Neural crest cell (in vitro differentiated cells): ENCODE data around the gene S100A8. TPM values are rescaled to one million over a fixed set of nuclear protein-coding genes. Genes with fewer than 3 reads are reported as not detected.

ENCODE experiments used
- DNase-seq: peaks from one replicate; pipeline ENCODE4 v3.0.0; 2021; ENCODE audit warnings: low read depth, mixed read lengths, low spot score
- H3K27ac Mint-ChIP-seq: one replicate; pipeline ENCODE4 v1.8.0; 2021; ENCODE audit warnings: mild to moderate bottlenecking, mixed read lengths; ENCODE audit not compliant: unreplicated experiment
- H3K27me3 Mint-ChIP-seq: 2 replicates; pipeline ENCODE4 v1.8.0; 2021; ENCODE audit warnings: low read depth, mild to moderate bottlenecking, mixed read lengths
- H3K36me3 Mint-ChIP-seq: 2 replicates; pipeline ENCODE4 v1.8.0; 2021; ENCODE audit warnings: low read depth, mild to moderate bottlenecking, mixed read lengths
- H3K4me1 Mint-ChIP-seq: 2 replicates; pipeline ENCODE4 v1.8.0; 2021; ENCODE audit warnings: mixed read lengths
- H3K4me3 Mint-ChIP-seq: one replicate; pipeline ENCODE4 v1.8.0; 2021; ENCODE audit warnings: mild to moderate bottlenecking, mixed read lengths
- H3K9me3 Mint-ChIP-seq: 2 replicates; pipeline ENCODE4 v1.8.0; 2021; ENCODE audit warnings: mixed read lengths
- CTCF ChIP-seq: fragments of 200-600 bp; sonication (generic); conservative IDR thresholded peaks from 2 replicates; pipeline ENCODE4 v1.5.0; 2021; ENCODE audit warnings: antibody characterized with exemption, mild to moderate bottlenecking
- total RNA-seq: library from RNA; stranded (reverse); gene quantifications from 2 replicates; pipeline ENCODE4 v1.2.1, GENCODE V29; 2021

The S100A8 gene
- total RNA-seq, 1 donor from 2014 or later = not detected

- Mint-ChIP-seq H3K27me3 (peaks cover 45% of the 10 kb centered on the region), H3K4me3 (no peak overlapping the region), H3K4me1 (no peaks in the 10 kb centered on the region), H3K9me3 (no peaks in the 10 kb centered on the region), H3K27ac (no peak overlapping the region), H3K36me3 (no peaks in the 10 kb centered on the region)
- DNase-seq = no peak
- no peak for TF ChIP-seq CTCF
Measured at GRCh38 chr1:153432874-153433681, 42.2 kb upstream of the S100A8 start.

DNA sequence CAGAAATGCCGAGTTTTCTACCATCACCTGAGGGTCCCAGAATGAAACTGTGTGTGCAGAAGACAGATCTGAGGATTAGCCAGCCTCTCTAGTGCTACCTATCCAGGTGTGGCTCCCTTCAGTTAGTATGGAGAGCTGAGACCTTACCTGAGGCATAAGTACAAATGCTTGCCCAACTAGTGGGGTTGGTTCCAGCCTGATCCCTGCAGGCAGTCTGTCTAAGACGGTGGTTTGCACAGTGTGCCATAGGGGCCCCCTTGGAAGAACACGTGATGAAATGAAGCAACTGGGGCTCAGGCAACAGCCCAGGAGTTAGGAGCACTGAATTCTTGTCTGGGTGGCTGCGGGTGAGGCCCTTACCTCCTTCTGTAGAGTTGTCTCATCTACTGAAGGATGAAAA is 41.1 kb upstream of the S100A8 start:
- Mint-ChIP-seq H3K27ac (no peak overlapping the region), H3K27me3 (peaks cover 50% of the 10 kb centered on the region), H3K4me3 (no peak overlapping the region), H3K9me3 (no peaks in the 10 kb centered on the region), H3K4me1 (no peaks in the 10 kb centered on the region), H3K36me3 (no peaks in the 10 kb centered on the region)
- DNase-seq = no peak
- no peak for TF ChIP-seq CTCF

GRCh38 chr1:153431427-153431826 is 40.6 kb upstream of the S100A8 start:
- no peak for TF ChIP-seq CTCF
- H3K9me3 Mint-ChIP-seq = no peaks in the 10 kb centered on the region
- no peaks in the 10 kb centered on the region for H3K36me3 Mint-ChIP-seq
- H3K4me1 Mint-ChIP-seq = no peaks in the 10 kb centered on the region
- H3K27ac Mint-ChIP-seq = no peak overlapping the region
- peaks cover 55% of the 10 kb centered on the region for H3K27me3 Mint-ChIP-seq
- no peak overlapping the region for H3K4me3 Mint-ChIP-seq
- no peak for DNase-seq

GRCh38 chr1:153431002-153431401 is 40.1 kb upstream of the S100A8 start:
- no peak for TF ChIP-seq CTCF

GRCh38 chr1:153430561-153430960 is 39.7 kb upstream of the S100A8 start:
- DNase-seq = no peak
- Mint-ChIP-seq H3K4me1 (no peaks in the 10 kb centered on the region), H3K27me3 (peaks cover 57% of the 10 kb centered on the region), H3K27ac (no peak overlapping the region), H3K4me3 (no peak overlapping the region), H3K9me3 (no peaks in the 10 kb centered on the region), H3K36me3 (no peaks in the 10 kb centered on the region)
- no peak for TF ChIP-seq CTCF

More at GRCh38 chr1:153431002-153431401, 40.1 kb upstream of the S100A8 start:
- Mint-ChIP-seq H3K27me3 (peaks cover 54% of the 10 kb centered on the region), H3K4me3 (no peak overlapping the region), H3K4me1 (no peaks in the 10 kb centered on the region), H3K36me3 (no peaks in the 10 kb centered on the region), H3K9me3 (no peaks in the 10 kb centered on the region), H3K27ac (no peak overlapping the region)
- DNase-seq = no peak
